Activated CD4-positive, alpha-beta T cell treated with anti-CD3 and anti-CD28 coated beads for 1 hour (primary cell): ENCODE data around the gene PRXL2A.
"Not testable (repeated sequence)": the region's sequence is repeated elsewhere in the genome, so short reads cannot be mapped to it uniquely, and the experiment has no call there.

Experiments
- DNase-seq: peaks from one replicate; pipeline ENCODE4 v3.0.0-alpha.2; 2020

The PRXL2A gene

DNA sequence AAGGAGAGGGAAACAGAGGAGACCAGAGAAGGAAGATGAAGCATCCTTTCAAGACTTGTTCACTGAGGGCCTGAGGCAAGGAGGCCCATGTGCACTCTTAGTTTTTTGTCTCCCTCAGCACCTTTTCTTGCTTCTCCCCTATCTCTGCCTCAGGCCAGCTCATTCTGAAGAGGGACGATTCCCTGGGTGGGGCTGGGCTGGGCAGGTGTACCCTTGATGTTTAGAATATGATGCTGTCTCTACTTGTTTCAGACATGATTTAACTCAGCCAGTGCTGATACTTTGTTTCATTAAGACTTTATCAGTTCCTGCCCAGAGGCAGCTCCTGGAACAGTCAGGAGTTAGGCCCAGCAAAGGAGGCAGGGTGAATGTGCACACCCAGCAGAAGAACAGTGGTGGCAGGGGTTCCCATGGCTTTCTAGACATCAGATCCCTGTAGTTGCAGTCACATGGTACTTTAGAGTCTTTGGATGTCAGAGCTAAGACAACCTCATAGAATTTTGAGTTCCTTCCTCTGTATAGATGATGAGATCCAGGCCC lies 3.4 kb downstream of the PRXL2A start:
- no peak for DNase-seq

DNA sequence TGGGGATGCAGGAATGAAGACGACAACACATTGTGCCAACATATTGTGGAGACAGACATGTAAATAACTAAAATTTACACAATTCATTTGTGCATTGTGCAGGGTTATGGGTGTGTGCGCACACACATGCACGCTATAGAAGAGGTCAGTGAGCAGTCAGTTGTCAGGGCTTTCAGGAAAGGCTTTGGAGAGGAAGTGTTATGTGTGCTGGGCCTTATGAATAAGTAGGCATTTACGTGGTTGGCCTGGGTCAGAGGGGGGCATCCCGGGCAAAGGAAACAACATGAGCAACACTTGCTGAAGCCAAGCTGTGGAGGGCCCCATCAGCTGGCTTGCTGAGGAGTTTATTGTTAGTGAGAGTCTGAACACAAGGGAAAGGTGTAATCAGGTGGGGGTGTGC lies 4.1 kb downstream of the PRXL2A start:
- DNase-seq = no peak

DNA sequence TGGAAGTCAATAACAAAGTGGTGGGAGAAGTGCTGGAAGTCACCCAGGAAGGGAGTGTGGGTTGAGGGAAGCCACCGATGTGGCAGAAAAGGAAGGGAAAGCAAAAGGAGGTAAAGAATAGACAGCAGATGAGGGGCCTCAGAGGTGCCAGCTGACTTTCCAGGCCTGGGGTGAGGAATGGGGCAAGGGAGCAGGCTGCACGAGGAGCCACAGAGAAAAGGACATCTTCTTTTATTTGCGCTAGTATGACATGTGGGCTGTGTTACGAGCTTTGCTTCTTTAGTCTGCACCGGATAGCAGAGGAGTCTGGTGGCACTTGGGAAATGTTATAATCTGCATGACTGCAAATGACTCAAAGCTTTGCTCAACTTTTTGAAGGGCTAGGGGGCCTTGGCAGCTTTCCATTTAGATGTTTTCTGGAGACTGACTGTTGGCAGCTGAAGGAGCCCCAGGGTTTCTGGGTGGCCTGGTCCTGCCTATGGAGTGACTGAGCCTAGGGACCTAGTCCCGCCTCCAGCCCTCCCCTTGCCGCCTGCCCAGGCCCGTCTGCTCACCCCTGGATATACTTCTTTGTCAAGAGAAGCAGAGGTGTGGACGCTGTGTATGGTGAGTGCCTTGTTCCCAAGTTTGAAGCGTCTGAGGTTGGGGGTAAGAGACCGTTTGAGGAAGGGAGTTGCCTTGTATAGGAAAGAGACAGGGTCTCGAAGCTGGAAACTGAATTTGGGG lies 5.1 kb downstream of the PRXL2A start:
- no peak for DNase-seq

DNA sequence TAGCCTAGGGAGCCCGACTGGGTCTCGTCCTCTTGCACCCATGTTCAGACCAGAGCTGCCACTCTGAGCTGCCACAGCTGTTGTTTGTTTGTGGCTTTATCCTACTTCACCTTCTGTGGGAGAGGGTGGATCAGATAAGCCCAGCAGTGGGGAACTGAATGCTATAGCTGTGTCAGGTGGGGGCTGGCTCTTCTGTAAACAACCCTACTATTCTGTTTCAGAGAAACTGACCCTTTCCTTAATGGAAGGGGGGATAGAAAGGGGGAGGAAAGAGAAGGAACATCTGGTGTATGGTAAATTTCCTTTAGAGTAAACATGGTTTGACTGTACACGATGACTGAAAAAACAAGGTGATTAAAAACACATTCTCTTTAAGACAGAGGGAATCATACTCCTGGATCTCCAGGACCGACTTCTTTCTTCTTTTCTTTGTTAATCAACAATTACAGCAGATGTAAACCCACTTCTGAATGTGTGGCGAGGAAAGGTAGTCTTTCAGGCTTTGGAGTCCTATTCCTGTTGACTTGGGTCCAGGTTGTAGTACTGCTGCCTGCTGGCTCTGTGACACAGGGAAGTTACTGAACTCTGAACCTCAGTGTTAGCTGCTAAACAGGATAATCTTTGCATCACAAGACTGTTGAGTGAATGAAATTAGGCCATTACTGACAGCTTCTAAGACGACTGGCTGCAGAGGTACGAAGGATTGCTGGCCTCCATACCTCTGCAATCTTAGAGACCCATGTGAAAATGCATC lies 6.0 kb downstream of the PRXL2A start:
- DNase-seq = no peak

DNA sequence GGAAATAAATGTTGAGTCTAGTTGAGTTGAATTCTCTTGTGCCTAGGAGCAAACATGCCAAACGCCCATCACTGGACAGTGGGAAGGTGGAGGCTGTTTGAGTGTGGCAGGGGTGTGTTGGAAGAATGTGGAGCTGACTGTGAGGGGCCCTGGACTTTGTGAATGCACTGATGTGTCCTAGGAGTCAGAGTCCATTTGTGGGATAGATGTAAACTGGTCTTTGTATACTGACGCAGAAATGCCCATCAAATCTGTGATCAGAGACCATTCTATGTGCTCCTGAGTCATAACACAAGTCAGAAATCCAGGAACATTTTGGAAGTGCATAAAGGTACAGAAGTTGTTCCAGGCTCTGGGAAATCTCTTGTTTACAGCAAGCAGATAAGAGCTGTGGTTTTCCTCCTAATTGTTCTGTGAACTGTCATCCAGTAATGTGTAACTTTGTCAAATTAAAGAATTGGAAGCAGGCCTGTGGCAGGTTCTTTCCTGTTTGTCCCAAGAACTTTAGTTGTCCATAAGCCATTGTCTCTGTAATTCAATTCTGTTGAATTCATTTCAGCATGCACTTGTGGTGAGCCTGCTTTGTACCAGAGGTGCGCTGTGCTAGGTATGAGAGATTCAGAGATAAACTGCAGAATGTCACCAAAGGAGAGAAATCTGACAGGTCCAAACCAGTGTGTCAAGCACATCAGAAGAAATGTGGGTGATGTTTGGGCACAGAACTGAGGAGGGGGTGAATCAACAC lies 7.6 kb downstream of the PRXL2A start:
- DNase-seq = no peak

DNA sequence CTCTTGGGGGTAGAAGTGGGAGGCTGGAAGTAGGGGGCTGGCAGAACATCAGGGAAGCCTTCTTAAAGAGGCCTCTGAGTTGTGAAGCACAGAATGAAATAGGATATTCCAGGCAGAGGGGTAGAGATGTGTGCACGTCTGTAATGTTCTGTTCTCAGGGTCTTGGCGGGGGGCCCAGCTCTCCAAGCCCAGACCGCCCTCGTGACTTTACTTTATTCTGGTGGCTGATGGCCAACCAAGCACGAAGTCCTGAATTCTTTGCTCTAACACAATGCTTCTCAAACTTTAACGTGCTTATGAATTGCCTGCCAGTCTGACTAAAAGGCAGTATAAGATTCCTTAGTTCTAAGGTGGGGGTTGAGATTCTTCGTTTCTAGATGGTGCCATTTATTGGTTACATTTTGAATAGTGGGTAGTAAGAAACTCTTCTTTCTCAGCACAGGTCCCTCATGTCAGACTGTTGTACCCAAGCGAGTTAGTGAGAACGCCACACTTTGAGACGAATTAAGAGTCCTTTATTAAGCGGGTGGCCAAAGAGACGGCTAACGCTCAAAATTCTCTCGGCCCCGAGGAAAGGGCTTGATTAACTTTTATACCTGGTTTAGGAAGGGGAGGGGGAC lies 8.2 kb downstream of the PRXL2A start:
- no peak for DNase-seq

DNA sequence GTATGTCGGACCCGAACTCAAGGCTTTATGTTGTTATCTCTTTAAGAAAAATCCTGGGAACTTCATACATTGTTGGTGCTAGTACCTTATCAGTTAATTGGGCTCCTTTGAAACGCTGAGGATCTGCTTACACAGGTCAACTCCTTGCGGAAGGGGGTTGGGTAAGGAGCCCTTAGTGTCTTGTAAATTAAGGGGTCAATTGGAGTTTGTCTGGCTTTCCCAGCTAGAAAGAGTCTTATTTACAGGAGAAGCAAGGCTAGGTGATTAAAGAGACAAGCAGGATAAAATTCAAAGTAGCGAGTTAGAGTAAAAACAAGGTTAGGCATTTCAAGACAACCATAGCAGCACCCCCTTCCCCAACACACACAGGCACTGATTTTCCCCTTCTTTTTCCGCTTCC lies 8.9 kb downstream of the PRXL2A start:
- DNase-seq = not testable (repeated sequence)

DNA sequence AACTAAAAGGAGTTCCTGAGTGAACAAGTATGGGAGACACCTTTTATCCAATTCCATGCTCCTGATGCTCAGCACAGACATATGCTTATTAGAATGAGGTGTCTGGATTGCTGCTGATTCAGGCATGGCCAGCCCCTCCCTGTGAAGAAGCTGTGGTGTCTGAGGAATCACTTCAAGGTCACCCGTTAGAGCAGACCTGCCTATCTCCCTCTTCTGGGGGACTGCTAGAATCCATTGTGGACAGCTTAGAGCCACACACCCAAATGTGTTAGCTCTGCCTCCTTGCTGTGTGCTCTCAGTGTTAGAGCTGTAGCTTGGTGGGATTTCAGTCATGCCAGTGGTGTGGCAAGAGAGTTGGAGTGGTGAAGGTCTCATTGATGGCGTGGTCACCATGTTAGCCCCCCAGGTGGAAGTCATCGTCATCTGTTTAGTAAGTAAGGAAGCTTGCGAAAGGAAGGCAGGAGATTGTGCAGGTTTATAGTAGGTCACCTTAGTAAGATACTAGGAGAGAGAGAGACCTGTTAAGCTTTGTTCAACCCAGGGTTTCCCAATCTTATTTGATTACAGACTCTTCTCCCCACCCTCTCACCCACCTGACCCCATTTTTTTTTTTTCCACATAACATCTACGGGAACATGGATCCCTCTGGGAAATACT lies 12.8 kb downstream of the PRXL2A start:
- no peak for DNase-seq

DNA sequence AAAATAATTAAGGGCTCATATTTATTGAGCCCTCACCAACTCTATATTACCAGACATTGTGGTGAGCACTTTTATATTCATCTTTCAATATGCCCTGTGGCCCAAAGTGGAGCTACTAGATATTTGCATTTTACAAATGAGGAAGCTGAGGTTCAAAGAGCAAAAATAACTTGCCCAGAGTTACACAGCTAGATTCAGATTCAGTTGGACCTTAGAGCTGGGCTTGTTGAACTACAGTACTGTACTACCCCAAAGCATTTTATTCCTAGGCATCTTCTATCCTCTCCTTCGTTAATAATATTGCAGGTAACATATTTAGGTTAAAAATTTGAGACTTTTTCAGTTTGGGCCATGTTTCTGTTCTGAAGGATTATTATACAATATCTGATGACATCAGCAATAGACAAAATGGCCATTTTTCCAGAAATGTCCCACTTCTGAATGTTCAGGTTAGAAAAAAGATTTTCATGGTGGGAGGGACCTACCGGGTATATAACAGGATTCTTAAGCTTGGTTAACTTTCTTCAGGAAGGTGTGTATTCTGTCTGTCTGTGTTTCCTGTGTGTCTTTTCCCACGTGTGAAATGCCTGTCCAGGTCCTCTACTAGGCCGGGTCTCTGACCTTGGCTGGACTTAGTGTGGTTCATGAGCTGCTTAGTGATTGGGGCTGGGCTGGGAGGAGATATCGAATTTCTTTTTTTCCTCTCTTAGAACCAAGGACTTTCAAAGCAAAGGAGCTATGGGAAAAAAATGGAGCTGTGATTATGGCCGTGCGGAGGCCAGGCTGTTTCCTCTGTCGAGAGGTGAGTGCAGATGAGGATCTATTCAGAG lies 13.6 kb downstream of the PRXL2A start:
- no peak for DNase-seq

DNA sequence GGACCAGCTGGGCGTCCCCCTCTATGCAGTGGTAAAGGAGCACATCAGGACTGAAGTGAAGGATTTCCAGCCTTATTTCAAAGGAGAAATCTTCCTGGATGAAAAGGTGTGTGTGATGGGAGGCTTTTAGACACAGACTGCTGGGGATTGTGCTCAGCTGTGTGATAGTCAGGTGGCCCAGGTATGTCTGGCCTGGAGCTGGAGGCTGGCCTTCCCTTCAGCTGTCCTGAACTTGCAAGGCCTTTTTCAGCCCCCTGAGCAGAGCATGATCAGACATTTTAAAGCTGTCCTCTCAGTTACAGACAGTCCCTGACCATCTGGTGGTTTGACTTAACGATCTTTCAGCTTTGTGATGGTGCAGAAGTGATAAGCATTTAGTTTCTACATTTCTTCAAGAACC lies 17.6 kb downstream of the PRXL2A start:
- DNase-seq = no peak

DNA sequence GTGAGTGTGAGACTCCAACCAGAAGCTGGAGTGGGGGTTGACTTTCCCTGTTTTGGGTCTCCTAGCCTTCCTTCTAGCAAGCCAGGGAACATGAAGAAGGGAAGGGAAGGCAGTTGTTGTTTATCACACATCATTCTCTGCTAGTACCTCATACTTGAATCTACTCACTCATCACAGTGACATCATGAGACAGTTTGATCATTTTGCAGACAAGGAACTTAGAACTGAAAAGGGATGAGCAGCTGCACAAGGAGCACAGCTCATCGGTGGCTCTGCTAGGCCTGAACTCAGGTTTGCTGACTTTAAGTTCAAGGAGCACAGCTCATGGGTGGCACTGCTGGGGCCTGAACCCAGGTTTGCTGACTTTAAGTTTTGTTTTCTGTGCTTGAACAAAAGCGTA lies 19.2 kb downstream of the PRXL2A start:
- DNase-seq = no peak

DNA sequence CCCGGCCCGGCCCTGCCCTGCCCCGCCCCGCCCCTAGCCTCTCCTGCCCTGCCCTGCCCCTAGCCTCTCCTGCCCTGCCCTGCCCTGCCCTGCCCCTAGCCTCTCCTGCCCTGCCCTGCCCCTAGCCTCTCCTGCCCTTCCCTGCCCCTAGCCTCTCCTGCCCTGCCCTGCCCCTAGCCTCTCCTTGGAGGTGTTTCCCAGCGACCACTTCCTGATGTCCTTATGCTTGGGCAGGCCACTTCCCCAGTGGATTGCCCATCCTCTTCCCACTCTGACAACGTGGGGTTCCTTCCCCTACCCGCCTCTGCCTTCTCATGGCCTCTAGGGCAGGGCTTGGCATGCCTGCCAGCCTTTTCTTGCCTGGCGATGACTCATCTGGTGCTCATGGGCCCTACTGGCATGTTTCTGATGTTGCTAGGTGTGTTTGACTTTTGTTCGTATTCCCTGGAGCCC lies 21.2 kb downstream of the PRXL2A start:
- DNase-seq = no peak

DNA sequence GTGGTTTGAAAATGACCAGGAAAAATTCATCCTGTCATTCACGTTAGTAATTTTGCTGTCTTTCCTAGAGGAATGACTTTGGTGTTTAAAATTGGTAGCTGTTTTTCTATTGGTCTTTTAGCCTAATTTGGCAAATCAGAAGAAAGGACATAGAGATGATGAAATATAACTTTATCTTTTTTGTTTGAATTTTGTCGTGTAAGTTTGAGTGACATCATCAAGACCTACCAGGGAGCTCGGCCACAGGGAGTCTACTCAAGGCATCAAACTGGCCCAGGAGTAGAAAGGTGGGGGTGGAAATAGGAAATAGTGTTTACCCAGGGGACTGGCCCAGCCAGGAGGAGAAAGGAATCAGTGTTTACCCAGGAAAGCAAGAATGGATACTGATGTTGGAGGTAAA lies 24.8 kb downstream of the PRXL2A start:
- no peak for DNase-seq

DNA sequence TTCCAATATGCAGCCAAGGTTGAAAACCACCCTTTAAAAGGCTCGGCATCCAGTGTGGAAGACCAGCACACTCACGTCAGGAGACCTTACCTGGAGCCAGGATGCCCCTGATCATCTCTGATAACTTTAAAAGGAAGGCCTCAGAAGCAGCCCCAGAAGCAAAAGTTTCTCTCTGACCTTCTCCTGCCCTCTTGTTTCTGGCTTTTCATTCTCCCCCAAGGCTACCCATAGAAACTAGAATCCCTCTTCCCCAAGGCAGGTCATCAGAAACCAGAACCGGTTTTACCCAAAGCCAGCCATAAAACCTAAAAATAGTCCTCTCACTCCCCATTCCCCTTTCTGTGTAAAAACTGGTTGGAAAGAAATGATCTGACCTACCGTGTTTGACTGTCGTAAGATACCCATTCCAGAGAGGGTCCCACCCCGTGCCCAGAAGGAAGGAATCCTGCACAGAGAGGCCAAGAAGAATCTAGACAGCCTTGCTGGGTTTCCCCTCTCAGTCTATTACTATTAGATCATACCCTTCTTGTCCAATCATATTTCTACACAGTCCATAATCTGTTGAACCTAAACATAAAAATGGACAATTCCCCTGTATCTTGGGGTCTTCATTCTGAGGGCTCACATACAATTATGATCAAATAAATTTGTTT lies 28.2 kb downstream of the PRXL2A start:
- DNase-seq = no peak

DNA sequence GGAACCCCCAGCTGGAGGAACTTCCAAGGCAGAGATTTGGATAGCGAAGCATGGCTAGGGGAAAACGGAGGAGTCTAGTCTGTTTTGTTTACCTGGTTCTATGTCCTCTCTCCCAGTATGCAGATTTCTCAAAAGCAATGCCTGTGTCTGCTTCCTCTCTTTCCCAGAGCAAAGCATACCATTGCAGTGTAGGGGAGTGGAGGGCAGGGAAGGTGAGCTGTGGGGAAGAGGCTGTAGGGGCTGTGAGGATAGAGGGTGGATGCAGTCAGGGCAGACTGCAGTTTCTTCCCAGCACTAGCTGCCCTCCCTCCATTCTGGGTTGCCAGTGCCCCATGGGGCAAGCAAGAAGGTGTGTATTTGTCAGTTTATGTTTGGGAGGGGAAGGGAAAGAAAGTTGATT lies 28.9 kb downstream of the PRXL2A start:
- DNase-seq = no peak

DNA sequence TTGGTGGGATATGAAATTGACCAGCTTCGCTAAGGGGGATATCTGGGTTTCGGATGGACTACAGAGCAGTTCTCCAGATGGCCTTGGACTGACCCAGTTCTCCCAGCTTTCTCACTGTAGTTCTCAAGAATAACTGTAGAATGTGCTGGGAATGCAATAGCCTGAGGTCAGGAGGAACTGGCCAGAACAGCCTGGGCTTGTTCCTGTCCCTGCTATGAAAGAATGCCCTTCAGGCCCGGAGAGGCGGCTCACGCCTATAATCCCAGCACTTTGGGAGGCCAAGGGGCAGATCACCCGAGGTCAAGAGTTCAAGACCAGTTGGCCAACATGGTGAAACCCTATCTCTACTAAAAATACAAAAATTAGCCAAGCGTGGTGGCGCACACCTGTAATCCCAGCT lies 33.5 kb downstream of the PRXL2A start:
- no peak for DNase-seq

DNA sequence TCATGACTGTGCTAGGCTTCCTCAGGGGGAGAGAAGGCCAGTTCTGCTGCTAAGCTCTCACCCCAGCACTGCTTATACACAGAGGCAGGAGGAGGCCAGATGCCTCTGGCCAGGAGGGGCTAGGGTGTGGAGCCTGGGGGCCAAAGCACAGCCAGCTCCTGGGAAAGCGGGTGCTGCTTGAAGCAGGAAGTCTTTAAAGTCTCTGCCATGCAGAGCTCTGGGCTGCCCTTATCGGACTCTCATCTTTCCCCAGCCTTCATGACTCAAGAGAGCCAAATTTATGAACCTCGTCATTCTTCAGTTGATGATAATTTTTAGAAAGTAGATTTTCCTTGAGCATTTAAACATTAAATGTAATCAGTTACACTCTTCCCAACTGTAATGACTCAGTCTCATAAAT lies 34.5 kb downstream of the PRXL2A start:
- DNase-seq = no peak

DNA sequence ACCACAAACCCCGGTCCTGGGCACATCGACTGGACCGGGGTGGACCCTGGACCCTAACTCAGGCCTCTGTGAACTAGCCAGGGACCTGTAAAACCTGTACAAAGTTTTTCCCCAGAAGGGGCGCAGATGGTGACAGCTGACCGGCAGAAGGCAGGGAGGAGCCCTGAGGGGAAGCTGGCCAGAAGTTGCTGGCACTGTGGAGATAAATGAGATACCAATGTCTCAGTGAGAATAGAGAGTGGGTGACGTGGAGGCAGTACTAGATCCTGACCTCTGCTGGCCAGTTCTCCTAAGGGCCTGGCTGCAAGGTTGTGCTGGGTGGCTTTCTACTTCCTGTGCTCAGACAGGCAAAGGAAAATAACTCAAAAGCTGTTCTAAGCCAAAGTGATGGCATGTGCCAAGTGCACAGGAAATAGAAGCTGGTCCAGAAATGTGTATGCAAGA lies 35.2 kb downstream of the PRXL2A start:
- no peak for DNase-seq

DNA sequence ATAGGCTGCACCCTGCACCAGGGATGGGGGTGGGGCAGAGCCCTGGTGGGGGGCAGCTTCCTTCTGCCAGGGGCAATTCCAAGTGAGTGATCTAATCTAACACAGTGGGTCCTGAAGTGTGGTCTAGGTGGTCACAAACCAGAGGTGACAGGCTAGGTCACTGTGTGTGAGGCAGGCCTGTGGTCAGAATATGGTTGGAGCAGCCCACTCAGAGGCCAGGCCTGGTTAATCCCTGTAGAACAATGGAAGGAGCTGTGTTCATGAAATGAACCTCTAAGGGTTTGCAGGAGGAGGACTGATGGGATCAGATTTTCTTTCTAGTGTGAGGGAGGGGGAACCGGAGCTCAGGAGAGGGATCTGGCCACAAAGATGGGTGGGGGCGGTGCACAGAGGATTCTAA lies 35.8 kb downstream of the PRXL2A start:
- DNase-seq = no peak

DNA sequence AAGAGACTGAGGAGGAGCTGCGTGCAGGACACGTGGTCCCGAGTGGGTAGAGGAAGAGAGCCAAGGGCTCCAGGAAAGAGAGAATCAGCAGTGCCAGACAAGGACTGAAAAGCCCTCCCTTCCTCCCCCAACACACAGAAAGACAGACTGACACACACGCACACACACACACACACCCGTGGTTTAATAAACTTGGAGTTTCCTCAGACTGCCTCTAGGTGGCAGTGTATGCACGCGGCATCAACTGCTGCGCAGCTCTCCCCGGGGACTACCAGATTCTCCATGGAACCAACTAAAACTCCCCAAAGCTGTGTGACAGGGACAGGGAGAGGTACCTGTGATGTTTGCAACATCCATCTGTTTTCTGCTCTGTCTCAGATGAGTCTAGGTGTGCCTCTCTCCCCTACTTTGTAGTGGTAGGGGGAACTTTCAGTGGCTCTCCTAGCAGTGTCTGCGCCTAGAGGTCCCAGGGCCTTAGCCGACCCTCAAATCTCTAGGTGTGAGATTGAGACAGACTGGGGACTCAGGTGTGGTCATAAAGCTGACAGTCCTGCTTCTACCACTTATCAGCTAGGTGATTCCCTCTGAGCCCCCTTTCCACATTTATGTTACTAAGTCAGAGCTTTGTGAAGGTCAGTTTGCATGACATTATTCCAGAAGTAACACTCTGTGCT lies 36.4 kb downstream of the PRXL2A start:
- DNase-seq = peak; percentile 70
